ENCODE data around the gene HTR5A.

HTR5A gene

GRCh38 chr7:155090684-155091083 is 20.6 kb downstream of the HTR5A start:
- no peak for DNase-seq (ENCODE audit: low read depth)

DNA sequence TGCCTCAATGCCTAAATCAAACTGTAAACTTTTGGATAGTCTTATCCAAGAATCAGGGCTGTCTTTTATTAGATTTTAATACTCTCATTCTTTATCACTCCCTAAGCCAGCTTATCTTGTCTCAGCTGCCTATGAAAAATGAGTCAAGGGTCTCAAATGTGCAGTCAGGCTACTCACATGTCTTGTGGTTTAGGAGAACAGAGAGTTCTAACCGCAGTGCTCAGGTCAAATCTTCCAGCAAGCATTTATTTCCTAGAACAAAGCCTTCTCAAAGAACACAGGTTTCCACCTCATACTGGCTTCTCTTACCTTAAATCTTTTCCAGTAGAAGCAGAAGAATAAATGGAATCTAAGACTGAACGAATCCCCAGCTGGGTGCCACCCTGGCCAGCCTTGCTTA is 23.5 kb downstream of the HTR5A start:
- no peak for DNase-seq (ENCODE audit: low read depth)

DNA sequence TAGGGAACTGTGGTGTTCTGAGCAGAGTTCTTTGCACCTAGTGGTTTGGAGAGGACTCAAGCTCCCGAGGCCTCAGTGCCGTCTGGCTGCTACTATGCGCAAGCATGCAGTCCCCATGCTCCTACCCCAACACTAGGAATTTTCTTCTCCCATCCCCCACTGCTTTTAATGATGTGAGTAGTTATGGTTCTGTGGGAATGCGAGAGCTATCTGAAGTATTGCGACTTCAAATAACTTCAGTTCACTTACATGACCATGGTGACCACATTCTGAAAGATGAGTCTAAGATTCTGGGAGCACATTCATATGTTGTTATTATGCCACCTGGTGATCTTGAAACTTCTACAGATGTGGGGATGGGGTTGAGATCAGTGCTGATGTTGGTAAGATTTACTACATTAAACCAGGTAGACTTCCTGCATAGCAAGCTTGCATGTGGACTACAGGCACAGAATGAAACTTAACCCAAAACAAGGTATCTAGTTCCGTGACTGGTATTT is 24.6 kb downstream of the HTR5A start:
- DNase-seq (ENCODE audit: low read depth): no peak

DNA sequence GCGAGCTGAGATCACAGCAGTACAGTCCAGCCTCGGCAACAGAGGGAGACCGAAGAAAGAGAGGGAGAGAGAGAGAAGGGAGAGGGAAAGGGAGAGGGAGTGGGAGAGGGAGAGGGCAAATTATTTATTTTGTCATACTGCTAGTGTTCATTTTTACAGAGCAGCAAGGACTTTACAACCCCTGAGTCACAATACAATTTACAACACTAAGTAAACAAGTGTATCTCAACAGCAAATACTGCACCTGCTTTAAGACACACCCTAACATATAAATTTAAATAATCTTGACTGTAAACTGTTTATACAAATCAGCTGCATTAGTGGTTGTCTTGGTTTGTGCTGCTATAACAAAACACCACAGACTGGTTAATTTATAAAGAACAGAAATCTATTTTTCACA is 27.2 kb downstream of the HTR5A start:
- DNase-seq (ENCODE audit: low read depth): no peak

DNA sequence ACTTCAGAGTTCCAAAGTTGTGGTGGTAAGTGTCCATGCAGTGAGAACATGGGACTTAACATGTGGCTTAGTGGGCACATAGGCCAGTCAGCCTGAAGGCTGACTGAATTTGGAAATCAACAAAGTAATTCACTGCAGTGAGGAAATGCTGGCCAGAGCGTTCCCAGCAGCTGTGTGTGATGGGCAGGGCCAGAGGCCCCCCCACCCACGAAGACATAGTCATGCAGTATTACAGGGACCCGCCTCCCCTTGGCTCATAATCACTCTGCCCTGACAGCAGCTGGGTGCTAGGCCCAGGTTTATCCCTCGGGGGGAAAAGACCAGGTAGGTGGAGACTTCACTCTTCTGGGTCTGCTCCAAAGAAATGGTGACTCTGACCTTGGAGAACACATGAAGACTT is 33.7 kb downstream of the HTR5A start:
- DNase-seq (ENCODE audit: low read depth): no peak

DNA sequence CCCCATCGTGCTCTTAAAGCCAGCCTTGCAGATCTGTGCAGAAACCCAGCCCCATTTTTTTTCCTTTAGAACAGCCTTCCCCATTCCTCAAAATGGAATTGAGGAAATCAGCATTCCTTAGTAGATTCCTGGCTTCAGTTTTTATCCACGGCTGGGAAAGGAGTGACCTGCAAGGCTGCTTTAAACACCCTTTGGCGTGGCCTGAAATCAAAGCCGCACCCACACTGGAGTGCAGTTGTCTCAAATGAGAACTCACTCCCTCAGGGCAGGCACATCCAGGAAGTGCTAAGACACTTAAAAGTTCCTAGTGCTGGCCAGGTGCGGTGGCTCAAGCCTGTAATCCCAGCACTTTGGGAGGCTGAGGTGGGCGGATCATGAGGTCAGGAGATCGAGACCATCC is 34.8 kb downstream of the HTR5A start:
- no peak for DNase-seq (ENCODE audit: low read depth)

- no peak for DNase-seq (ENCODE audit: low read depth)
Measured at GRCh38 chr7:155106356-155106755, 36.2 kb downstream of the HTR5A start.

DNA sequence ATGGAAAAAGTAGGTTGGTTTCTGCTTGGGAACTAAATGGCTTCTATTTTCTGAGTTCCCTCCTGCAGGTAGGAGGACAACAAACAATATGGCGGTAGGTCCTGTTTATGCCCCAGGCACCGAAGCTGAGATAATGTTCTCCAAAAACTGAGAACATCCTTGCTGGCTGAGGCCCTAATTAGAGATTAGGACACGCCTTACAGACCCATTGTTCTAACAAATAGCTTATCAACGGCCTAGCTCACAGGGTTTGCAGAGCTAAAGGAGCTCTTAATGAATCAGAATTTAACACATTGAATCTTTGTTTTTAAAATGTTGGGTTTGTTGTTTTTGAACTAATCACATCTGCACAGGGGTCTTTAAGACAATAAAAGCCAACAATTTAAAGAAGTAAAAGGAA is 37.0 kb downstream of the HTR5A start:
- DNase-seq (ENCODE audit: low read depth): no peak

DNA sequence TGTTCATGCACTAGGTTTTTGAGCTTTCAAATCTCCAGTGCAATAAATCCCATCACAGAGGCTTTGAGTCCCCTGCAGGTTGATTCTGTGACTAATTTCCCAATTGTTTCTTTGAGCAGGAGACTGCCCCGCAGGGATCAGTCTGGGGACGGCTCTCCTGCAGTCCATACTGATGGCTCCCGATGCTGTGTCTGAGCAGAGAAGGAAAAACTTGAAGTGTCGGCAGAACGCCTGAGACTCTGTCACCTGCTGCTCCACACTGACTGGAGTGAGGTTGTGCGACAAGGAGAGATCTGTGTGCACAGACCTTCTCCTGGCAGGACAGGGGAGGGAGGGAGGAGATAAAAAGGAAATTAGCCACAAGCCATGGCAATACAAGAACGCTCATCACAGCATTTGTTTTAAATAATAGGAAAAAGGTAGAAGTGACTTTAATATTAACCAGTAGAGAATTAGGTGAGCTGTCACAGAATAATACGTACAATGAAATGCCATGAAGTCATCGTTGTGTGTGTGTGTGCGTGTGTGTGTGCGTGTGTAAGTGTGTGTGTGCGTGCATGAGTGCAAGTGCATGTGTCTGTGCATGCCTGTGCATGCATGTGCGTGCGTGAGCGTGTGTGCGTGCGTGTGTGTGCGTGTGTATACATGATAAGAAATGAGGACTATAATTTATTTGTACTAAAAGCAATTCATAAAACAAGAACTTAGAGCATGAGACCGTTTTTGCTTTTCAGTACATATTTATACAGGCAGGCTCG is 38.2 kb downstream of the HTR5A start:
- no peak for DNase-seq (ENCODE audit: low read depth)

GRCh38 chr7:155109121-155109520 is 39.0 kb downstream of the HTR5A start:
- no peak for DNase-seq (ENCODE audit: low read depth)

GRCh38 chr7:155115288-155115687 is 45.2 kb downstream of the HTR5A start:
- no peak for DNase-seq (ENCODE audit: low read depth)

- no peak for DNase-seq (ENCODE audit: low read depth)
Measured at GRCh38 chr7:155119801-155120382, 49.8 kb downstream of the HTR5A start.

- DNase-seq (ENCODE audit: low read depth): no peak
Measured at GRCh38 chr7:155120460-155120859, 50.3 kb downstream of the HTR5A start.

GRCh38 chr7:155122831-155123230 is 52.7 kb downstream of the HTR5A start:
- no peak for DNase-seq (ENCODE audit: low read depth)

GRCh38 chr7:155123413-155123812 is 53.3 kb downstream of the HTR5A start:
- no peak for DNase-seq (ENCODE audit: low read depth)

DNA sequence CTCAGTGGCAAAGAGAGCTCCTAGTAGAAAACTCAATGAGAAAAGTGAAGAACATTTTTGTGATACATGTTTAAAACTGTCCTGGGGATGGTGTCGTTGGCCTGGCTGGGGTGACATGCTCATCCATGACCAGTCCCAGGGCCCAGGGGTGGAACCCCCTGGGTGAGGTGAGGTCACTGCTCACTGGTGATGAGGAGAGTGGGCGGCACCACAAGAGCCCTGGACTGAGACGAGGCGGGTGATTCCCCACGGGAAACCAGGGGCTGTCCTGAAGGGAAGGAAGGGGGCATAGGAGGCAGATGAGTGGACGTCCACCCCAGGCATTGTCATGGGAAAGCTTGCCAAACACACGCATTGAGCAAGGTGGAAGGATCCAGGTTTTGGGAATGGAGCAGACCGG is 54.6 kb downstream of the HTR5A start:
- DNase-seq (ENCODE audit: low read depth): no peak

DNA sequence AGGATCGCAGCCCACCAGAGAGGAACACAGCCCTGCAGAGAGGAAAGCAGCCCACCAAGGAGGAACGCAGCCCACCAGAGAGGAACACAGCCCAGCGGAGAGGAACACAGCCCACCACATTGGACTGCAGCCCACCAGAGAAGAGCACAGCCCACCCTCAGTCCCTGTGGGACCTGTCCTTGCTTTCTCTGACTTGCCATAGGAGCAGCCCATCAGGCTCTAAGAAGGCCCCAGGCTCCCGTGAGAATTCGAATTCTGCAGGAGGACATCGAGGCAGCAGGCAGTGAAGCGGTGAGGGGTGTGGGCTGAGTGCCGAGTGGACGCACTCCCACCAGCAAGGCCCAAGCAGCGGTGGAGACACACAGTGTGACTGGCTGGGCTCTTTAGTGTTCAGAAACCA is 59.1 kb downstream of the HTR5A start:
- DNase-seq (ENCODE audit: low read depth): no peak

GRCh38 chr7:155129789-155130188 is 59.7 kb downstream of the HTR5A start:
- no peak for DNase-seq (ENCODE audit: low read depth)

- DNase-seq (ENCODE audit: low read depth): no peak
Measured at GRCh38 chr7:155130493-155130892, 60.4 kb downstream of the HTR5A start.

DNA sequence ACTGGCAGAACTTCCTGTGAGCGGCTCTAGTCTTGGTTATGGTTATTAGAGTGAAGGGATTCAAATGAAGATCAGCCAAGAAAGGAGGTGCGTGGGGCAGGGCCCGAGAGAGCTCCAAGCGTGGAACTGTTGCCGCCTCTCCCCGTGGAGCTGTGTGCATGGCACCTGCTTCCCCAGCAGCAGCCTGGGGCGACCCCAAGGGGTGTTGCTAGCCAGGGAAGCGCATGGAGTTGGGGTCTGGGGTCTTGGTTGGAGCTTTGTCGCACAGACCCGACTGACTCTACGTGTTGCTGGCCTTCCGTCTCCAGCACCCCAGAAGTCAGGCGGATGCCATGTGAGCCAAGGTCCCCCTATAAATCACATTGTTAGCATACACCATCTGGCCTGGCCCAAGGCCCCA is 61.0 kb downstream of the HTR5A start:
- no peak for DNase-seq (ENCODE audit: low read depth)

GRCh38 chr7:155132431-155132830 is 62.3 kb downstream of the HTR5A start:
- DNase-seq (ENCODE audit: low read depth): no peak

GRCh38 chr7:155136619-155137243 is 66.6 kb downstream of the HTR5A start:
- no peak for DNase-seq (ENCODE audit: low read depth)
